Fibroblast of pulmonary artery (primary cell): ENCODE results near the gene HACD4.

Experiments
- DNase-seq: peaks from one replicate; pipeline ENCODE4 v3.0.0-alpha.2; 2010; ENCODE audit warnings: low read depth
- H3K4me3 ChIP-seq: replicated peaks from 2 replicates; pipeline ENCODE4 v1.5.1; 2011; ENCODE audit warnings: low read depth, mild to moderate bottlenecking, control low read depth, low read length, moderate library complexity
- TF ChIP-seq, protein P1 (sequence below): IDR thresholded peaks from 2 replicates; pipeline ENCODE4 v1.5.1; 2011; ENCODE audit warnings: mild to moderate bottlenecking, control low read depth, low read length, inconsistent platforms; ENCODE audit errors: missing control alignments

The HACD4 gene

DNA sequence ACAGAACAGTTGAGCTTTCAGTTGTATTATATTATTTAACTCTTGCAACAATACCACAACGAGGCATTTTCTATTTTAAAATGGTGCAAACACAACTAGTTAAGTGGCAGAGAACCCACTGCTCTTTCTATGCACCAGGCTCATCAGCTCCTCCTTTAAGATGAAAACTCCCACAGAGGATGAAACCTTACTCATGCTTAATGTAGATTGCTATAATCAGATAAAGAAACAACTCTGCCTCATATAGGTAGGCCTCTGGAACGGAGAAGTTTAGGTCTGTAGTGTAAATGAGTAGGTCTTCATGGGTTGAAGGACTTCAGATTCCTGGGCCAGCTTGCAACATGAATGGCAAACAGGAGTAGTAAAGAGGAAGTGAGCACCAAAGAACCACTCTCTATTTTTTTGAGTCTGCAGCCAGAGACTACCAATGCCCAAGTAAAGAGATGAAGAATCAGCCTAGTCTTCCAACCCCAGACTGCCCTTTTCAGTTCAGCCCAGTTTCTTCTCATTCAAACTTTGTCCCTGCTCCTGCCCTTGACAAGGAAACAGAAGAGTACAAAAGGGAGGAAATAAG, 33.9 kb downstream of the HACD4 start:
- TF ChIP-seq, protein P1, sequence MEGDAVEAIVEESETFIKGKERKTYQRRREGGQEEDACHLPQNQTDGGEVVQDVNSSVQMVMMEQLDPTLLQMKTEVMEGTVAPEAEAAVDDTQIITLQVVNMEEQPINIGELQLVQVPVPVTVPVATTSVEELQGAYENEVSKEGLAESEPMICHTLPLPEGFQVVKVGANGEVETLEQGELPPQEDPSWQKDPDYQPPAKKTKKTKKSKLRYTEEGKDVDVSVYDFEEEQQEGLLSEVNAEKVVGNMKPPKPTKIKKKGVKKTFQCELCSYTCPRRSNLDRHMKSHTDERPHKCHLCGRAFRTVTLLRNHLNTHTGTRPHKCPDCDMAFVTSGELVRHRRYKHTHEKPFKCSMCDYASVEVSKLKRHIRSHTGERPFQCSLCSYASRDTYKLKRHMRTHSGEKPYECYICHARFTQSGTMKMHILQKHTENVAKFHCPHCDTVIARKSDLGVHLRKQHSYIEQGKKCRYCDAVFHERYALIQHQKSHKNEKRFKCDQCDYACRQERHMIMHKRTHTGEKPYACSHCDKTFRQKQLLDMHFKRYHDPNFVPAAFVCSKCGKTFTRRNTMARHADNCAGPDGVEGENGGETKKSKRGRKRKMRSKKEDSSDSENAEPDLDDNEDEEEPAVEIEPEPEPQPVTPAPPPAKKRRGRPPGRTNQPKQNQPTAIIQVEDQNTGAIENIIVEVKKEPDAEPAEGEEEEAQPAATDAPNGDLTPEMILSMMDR, result no peak
- DNase-seq, result no peak

DNA sequence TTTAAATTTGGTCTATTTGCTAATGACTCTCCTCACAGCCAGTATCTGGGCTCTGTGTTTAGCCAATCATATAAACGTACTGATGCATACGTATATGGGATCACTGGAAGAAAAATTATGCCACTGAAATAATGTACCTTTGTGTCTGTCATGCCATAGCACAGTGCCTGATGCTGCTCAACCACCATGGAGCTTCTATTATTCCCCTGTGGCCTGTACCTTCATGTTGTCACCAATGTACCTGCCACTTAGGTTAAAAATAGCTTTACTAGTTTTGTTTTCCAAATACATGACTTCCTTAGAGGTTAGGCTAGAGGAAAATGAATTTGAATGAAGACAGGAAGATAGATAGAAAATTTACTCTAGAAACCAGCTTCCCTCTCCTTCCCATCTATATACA, 34.6 kb downstream of the HACD4 start:
- no peak for DNase-seq
- H3K4me3 ChIP-seq, result no peak overlapping the region
- TF ChIP-seq, protein P1, result no peak

More for the DNA sequence above, 33.9 kb downstream of the HACD4 start:
- H3K4me3 ChIP-seq, result no peak overlapping the region

DNA sequence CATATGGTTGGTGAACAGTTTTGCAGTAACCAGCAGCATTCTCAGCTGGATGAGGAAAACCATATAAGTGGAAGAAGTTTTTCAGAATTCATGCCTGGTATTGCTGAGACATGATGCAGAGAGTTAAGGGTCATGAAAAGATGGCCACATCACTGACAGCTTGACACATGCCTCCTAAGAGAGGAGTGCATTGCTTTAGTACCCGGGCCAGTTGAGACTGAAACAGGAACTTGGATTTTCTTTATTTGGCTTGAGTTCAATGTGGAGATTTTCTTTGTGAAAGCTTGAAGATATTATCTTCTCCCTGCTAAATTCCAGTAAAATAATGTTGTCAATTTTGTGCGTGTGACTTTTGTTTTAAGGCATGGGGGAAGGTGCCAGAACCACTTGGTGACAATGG, 35.8 kb downstream of the HACD4 start:
- TF ChIP-seq, protein P1, result no peak
- H3K4me3 ChIP-seq, result no peak overlapping the region
- DNase-seq, result no peak

DNA sequence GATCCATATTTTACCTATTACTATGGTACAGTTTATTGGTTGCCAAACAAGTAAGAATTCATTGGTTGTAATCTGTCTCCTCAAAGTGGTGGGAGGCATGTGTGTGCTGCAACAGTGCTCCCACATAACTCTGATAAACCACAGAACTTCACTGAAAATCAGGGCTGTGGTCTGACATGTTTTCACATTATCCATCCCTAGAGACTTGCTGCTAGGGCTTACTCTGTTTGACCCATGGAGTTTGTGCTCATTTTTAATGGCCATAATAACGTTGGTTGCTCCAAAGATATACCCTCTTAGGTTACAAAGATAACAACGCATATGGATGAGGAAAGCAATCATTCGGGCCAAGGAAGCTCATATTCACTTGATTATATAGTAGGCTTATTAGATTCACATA, 37.0 kb downstream of the HACD4 start:
- TF ChIP-seq, protein P1, result no peak
- no peak overlapping the region for H3K4me3 ChIP-seq
- DNase-seq, result no peak

DNA sequence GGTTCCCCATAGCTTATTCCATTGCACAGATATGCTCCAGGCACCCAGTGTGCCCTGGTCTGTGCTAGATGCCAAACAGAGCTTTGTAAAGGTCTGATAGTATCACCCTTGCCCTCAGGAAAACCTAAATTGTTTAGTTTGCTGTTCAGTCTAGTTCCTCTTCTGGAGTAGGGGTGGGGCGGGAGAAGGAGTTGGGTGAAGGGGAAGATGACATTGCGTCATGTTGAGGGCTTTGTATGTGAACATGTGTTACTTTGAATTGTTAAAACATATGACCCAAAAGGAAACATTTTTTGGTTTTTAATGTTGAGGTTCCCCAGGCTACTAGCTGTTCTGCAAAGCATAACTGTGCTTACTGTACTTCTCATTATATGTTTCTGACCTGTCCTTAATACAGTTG, 40.6 kb downstream of the HACD4 start:
- no peak overlapping the region for H3K4me3 ChIP-seq
- TF ChIP-seq, protein P1, result no peak
- no peak for DNase-seq

DNA sequence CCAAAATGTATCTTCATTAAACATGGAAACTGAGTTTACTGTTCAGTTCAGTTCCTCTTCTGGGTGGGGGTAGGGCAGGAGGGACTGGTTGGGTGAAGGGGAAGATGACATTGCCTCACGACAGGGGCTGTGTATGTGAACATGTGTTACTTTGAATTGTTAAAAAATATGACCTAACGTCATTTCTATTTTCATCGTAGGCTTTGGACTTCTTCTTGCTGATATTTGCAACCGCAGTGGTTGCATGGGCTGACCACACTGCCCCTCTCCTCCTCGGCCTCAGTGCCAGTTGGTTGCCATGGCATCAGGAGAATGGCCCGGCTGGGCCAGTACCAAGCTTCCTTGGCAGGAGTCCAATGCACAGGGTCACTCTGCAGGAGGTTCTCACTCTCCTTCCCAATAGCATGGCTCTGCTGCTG, 41.5 kb downstream of the HACD4 start:
- H3K4me3 ChIP-seq, result no peak overlapping the region
- TF ChIP-seq, protein P1, result no peak
- DNase-seq, result no peak

DNA sequence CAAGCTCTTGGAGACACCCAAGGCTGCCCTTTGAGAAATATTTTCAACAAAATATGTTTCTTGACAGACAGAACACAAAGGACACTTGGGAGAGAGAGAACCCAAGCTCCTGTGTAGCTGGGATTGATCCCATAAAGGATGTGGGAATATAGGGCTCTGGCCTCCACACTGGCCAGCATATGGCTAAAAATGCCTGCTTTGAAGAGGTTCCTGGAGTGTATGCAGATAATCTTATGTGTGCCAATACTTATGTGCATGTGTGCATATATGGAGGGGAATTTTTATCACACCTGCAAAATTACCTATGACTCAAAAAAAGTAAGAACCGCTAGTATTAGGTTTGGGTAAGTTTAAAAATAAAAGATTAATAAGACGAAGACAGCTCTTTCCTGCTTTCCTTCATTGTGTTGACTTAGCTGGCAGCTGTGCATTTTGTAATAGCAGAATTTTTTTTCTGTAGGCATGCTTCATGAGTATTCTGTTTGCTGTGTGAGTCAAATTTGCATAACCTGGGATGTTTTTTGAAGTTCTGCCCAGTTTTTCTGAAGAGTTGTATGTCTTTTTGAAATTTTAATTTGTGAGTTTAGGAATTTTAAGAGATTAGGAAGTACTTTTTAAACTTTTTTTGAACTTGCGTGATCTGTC, 42.6 kb downstream of the HACD4 start:
- DNase-seq, result peak; percentile 46
- TF ChIP-seq, protein P1, result no peak

More for the DNA sequence above, 42.6 kb downstream of the HACD4 start:
- no peak overlapping the region for H3K4me3 ChIP-seq
